ENCODE results near the gene DNAAF5.

The DNAAF5 gene

GRCh38 chr7:726084-726853 lies at the start of gene DNAAF5:
DNAAF5 (plus strand) TSS chr7:726699; CDS start chr7:726721, 22 bp downstream.
- in situ Hi-C loops (cut with MboI; ENCODE audit: low sequenced_read_pairs), result no loop called here

GRCh38 chr7:676972-677385 lies 49.5 kb upstream of the DNAAF5 start:
- in situ Hi-C loops (cut with MboI; ENCODE audit: low sequenced_read_pairs), result no loop called here

- in situ Hi-C loops (cut with MboI; ENCODE audit: low sequenced_read_pairs), result no loop called here
These were observed 45.9 kb upstream of the DNAAF5 start for GRCh38 chr7:680411-681127.

- in situ Hi-C loops (cut with MboI; ENCODE audit: low sequenced_read_pairs), result no loop called here
These were observed 44.8 kb upstream of the DNAAF5 start for GRCh38 chr7:681551-682307.

GRCh38 chr7:682810-683209 lies 43.7 kb upstream of the DNAAF5 start:
- in situ Hi-C loops (cut with MboI; ENCODE audit: low sequenced_read_pairs), result no loop called here

- in situ Hi-C loops (cut with MboI; ENCODE audit: low sequenced_read_pairs), result no loop called here
These were observed 42.8 kb upstream of the DNAAF5 start for GRCh38 chr7:683526-684205.

GRCh38 chr7:684416-684815 lies 42.1 kb upstream of the DNAAF5 start:
- in situ Hi-C loops (cut with MboI; ENCODE audit: low sequenced_read_pairs), result no loop called here

- in situ Hi-C loops (cut with MboI; ENCODE audit: low sequenced_read_pairs), result no loop called here
These were observed 41.0 kb upstream of the DNAAF5 start for GRCh38 chr7:685540-685939.

- in situ Hi-C loops (cut with MboI; ENCODE audit: low sequenced_read_pairs), result no loop called here
These were observed 35.8 kb upstream of the DNAAF5 start for GRCh38 chr7:690478-691360.

- in situ Hi-C loops (cut with MboI; ENCODE audit: low sequenced_read_pairs), result no loop called here
These were observed 35.0 kb upstream of the DNAAF5 start for GRCh38 chr7:691361-692045.

- in situ Hi-C loops (cut with MboI; ENCODE audit: low sequenced_read_pairs), result no loop called here
These were observed 33.2 kb upstream of the DNAAF5 start for GRCh38 chr7:693280-693679.

GRCh38 chr7:696426-696811 lies 30.1 kb upstream of the DNAAF5 start:
- in situ Hi-C loops (cut with MboI; ENCODE audit: low sequenced_read_pairs), result no loop called here

- in situ Hi-C loops (cut with MboI; ENCODE audit: low sequenced_read_pairs), result no loop called here
These were observed 29.5 kb upstream of the DNAAF5 start for GRCh38 chr7:696812-697551.

GRCh38 chr7:698515-699475 lies 27.7 kb upstream of the DNAAF5 start:
- in situ Hi-C loops (cut with MboI; ENCODE audit: low sequenced_read_pairs), result no loop called here

- in situ Hi-C loops (cut with MboI; ENCODE audit: low sequenced_read_pairs), result no loop called here
These were observed 26.9 kb upstream of the DNAAF5 start for GRCh38 chr7:699476-700170.

- in situ Hi-C loops (cut with MboI; ENCODE audit: low sequenced_read_pairs), result no loop called here
These were observed 25.3 kb upstream of the DNAAF5 start for GRCh38 chr7:701086-701671.

GRCh38 chr7:703049-703448 lies 23.4 kb upstream of the DNAAF5 start:
- in situ Hi-C loops (cut with MboI; ENCODE audit: low sequenced_read_pairs), result no loop called here
